SK-N-SH (cell line): Measurements from ENCODE around the gene ITGAV. TPM values are rescaled to one million over a fixed set of nuclear protein-coding genes. Genes with fewer than 3 reads are reported as not detected.

ENCODE experiments used
- CTCF ChIA-PET: fragments of 300-600, 350-600 bp; formaldehyde crosslinking; extraction: SDS; loops from one replicate; lab custom pipeline; 2021; lab: Yijun Ruan, JAX
- POLR2A ChIA-PET: fragments of 350-600 bp; sonication (Branson Sonifier 250); formaldehyde crosslinking; extraction: SDS; loops from one replicate; lab custom pipeline; 2020; ENCODE audit warnings: antibody characterized with exemption, inconsistent platforms; lab: Yijun Ruan, JAX
- DNase-seq: peaks from one replicate; pipeline ENCODE4 v3.0.0; 2012
- H2AFZ ChIP-seq: fragments of 200-600 bp; sonication (generic); 2 replicates; pipeline ENCODE4 v1.8.1; 2016; ENCODE audit warnings: antibody characterized with exemption, mild to moderate bottlenecking, low read depth
- H3F3A ChIP-seq: fragments of 200-600 bp; sonication (generic); replicated peaks from 2 replicates; pipeline ENCODE3; 2016; ENCODE audit warnings: antibody characterized with exemption, mild to moderate bottlenecking; ENCODE audit not compliant: insufficient read depth
- H3K27ac ChIP-seq, 2 experiments: fragments of 200-500 bp in 1 of 2; fragments of 200-600 bp in 1 of 2; sonication (Bioruptor generic) in 1 of 2; sonication (generic), shearing (Covaris generic) in 1 of 2; 2 replicates each; pipeline versions ENCODE4 v1.5.1 to v1.6.1; 2014 to 2016; ENCODE audit warnings: low read depth in 2 of 2, inconsistent platforms in 1 of 2, low read length in 1 of 2, mild to moderate bottlenecking in 1 of 2, mixed read lengths in 1 of 2
- H3K27me3 ChIP-seq: fragments of 200-600 bp; sonication (generic), shearing (Covaris generic); 2 replicates; pipeline ENCODE4 v1.6.1; 2016; ENCODE audit warnings: mixed run types; ENCODE audit not compliant: insufficient read depth
- H3K36me3 ChIP-seq, 2 experiments: fragments of 200-500 bp in 1 of 2; fragments of 200-600 bp in 1 of 2; sonication (Bioruptor generic) in 1 of 2; sonication (generic) in 1 of 2; replicated peaks in 1 of 2; 2 replicates each; pipeline versions ENCODE3 to v1.5.1; 2014 to 2016; ENCODE audit warnings: low read length in 1 of 2, mild to moderate bottlenecking in 1 of 2; ENCODE audit not compliant: insufficient read depth in 2 of 2, control insufficient read depth in 1 of 2
- H3K4me1 ChIP-seq, 2 experiments: fragments of 200-500 bp in 1 of 2; fragments of 200-600 bp in 1 of 2; sonication (Bioruptor generic) in 1 of 2; sonication (generic), shearing (Covaris generic) in 1 of 2; 2 replicates each; pipeline versions ENCODE4 v1.5.1 to v1.6.1; 2014 to 2016; ENCODE audit warnings: low read depth in 1 of 2, low read length in 1 of 2, mixed run types in 1 of 2; ENCODE audit not compliant: insufficient read depth in 2 of 2, control insufficient read depth in 1 of 2
- H3K4me2 ChIP-seq: fragments of 200-600 bp; sonication (generic), shearing (Covaris generic); 2 replicates; pipeline ENCODE4 v1.6.1; 2017; ENCODE audit warnings: mixed run types
- H3K4me3 ChIP-seq, 2 experiments: fragments of 200-500 bp in 1 of 2; fragments of 200-600 bp in 1 of 2; sonication (Bioruptor generic) in 1 of 2; sonication (generic), shearing (Covaris generic) in 1 of 2; 2 replicates each; pipeline versions ENCODE4 v1.5.1 to v1.8.1; 2014 to 2016; ENCODE audit warnings: low read depth in 2 of 2, inconsistent platforms in 1 of 2, low read length in 1 of 2, mild to moderate bottlenecking in 1 of 2, mixed read lengths in 1 of 2, moderate library complexity in 1 of 2
- H3K79me2 ChIP-seq: fragments of 200-600 bp; sonication (generic); 2 replicates; pipeline ENCODE4 v1.8.1; 2017; ENCODE audit warnings: mild to moderate bottlenecking; ENCODE audit not compliant: insufficient read depth
- H3K9ac ChIP-seq: fragments of 200-600 bp; sonication (generic); 2 replicates; pipeline ENCODE4 v1.6.1; 2017; ENCODE audit warnings: mixed run types
- H3K9me2 ChIP-seq: fragments of 200-600 bp; sonication (generic); 2 replicates; pipeline ENCODE4 v1.6.1; 2017; ENCODE audit warnings: mixed run types
- H3K9me3 ChIP-seq: fragments of 200-600 bp; sonication (generic); 2 replicates; pipeline ENCODE4 v1.6.1; 2017; ENCODE audit warnings: mixed run types, mild to moderate bottlenecking, moderate library complexity
- H4K20me1 ChIP-seq: fragments of 200-600 bp; sonication (generic); 2 replicates; pipeline ENCODE4 v1.6.1; 2017; ENCODE audit warnings: mild to moderate bottlenecking, mixed run types; ENCODE audit not compliant: insufficient read depth
- CHD2 ChIP-seq: fragments of 150-350 bp; IDR thresholded peaks from 2 replicates; pipeline ENCODE4 v1.6.1; 2018; ENCODE audit warnings: low read length; ENCODE audit not compliant: partially characterized antibody
- EZH2phosphoT487 ChIP-seq: fragments of 200-600 bp; sonication (generic); IDR thresholded peaks from 2 replicates; pipeline ENCODE4 v1.6.1; 2017; ENCODE audit warnings: low read depth, mixed run types, mild to moderate bottlenecking, antibody characterized with exemption, moderate library complexity, borderline replicate concordance
- FOSL2 ChIP-seq: IDR thresholded peaks from 2 replicates; pipeline ENCODE4 v1.4.0; 2012; ENCODE audit warnings: low read depth, mild to moderate bottlenecking, moderate library complexity, borderline replicate concordance
- FOXJ3 ChIP-seq: sonication (generic); formaldehyde crosslinking; IDR thresholded peaks from 2 replicates; pipeline ENCODE4 v1.5.1; 2020; ENCODE audit warnings: mild to moderate bottlenecking, missing genetic modification reagents
- FOXM1 ChIP-seq: IDR thresholded peaks from 2 replicates; pipeline ENCODE4 v1.4.0; 2012; ENCODE audit warnings: low read depth, mild to moderate bottlenecking
- MAX ChIP-seq: IDR thresholded peaks from 2 replicates; pipeline ENCODE4 v1.4.0; 2012; ENCODE audit warnings: low read depth
- MXI1 ChIP-seq: IDR thresholded peaks from 2 replicates; pipeline ENCODE4 v1.6.1; 2012; ENCODE audit warnings: mild to moderate bottlenecking, low read depth, low read length, improper control_type of control experiment
- NFIC ChIP-seq: IDR thresholded peaks from 2 replicates; pipeline ENCODE4 v1.4.0; 2012; ENCODE audit warnings: borderline replicate concordance
- NRF1 ChIP-seq: IDR thresholded peaks from 2 replicates; pipeline ENCODE4 v1.6.1; 2012; ENCODE audit warnings: low read depth, mild to moderate bottlenecking, low read length
- POLR2AphosphoS5 ChIP-seq: IDR thresholded peaks from 2 replicates; pipeline ENCODE4 v1.6.1; 2012; ENCODE audit warnings: low read depth, low read length
- RAD21 ChIP-seq: IDR thresholded peaks from 2 replicates; pipeline ENCODE4 v1.6.1; 2012; ENCODE audit warnings: mild to moderate bottlenecking, low read length
- RCOR1 ChIP-seq: fragments of 150-350 bp; IDR thresholded peaks from 2 replicates; pipeline ENCODE4 v1.6.1; 2017; ENCODE audit warnings: antibody characterized with exemption, low read length
- REST ChIP-seq: IDR thresholded peaks from 2 replicates; pipeline ENCODE4 v1.6.1; 2012; ENCODE audit warnings: mild to moderate bottlenecking, low read depth, low read length, moderate library complexity
- RXRA ChIP-seq: IDR thresholded peaks from 2 replicates; pipeline ENCODE4 v1.4.0; 2012; ENCODE audit warnings: low read depth, mild to moderate bottlenecking, borderline replicate concordance
- SIN3A ChIP-seq: IDR thresholded peaks from 2 replicates; pipeline ENCODE4 v1.6.1; 2012; ENCODE audit warnings: low read depth, mild to moderate bottlenecking, low read length, moderate library complexity, borderline replicate concordance
- SMC3 ChIP-seq: IDR thresholded peaks from 2 replicates; pipeline ENCODE4 v1.6.1; 2012; ENCODE audit warnings: low read depth, low read length, improper control_type of control experiment
- TCF12 ChIP-seq: IDR thresholded peaks from 2 replicates; pipeline ENCODE4 v1.4.0; 2012
- YY1 ChIP-seq: IDR thresholded peaks from 2 replicates; pipeline ENCODE4 v1.4.0; 2012; ENCODE audit warnings: low read depth, mild to moderate bottlenecking
- WGBS: methylation state at CpG from one replicate; pipeline ENCODE4 v1.1.6; 2017; ENCODE audit warnings: low lambda C conversion rate; 5-methylcytosine and 5-hydroxymethylcytosine counted together
- polyA plus RNA-seq, 3 experiments: library from polyadenylated mRNA; depleted of rRNA; stranded (reverse); fragments of >200 nt; gene quantifications; 2 replicates each; pipeline ENCODE4 v1.2.3, GENCODE V29; 2012
- TF ChIP-seq, protein P1 (sequence below): fragments of 200-600 bp; sonication (generic); IDR thresholded peaks from 2 replicates; pipeline ENCODE4 v1.6.1; 2017; ENCODE audit warnings: antibody characterized with exemption, mild to moderate bottlenecking, moderate library complexity
- TF ChIP-seq, protein P2 (sequence below): IDR thresholded peaks from 2 replicates; pipeline ENCODE4 v1.4.0; 2012; ENCODE audit warnings: low read depth, borderline replicate concordance

The ITGAV gene
- polyA plus RNA-seq, 1 of the 3 experiments (the other 2 are of a cell fraction), result 24.3 TPM

- no peak for TF ChIP-seq MAX
- no peak for TF ChIP-seq NRF1
- peak; percentile 75 for TF ChIP-seq RCOR1
- TF ChIP-seq CHD2, result peak; percentile 54
- no peak for TF ChIP-seq POLR2AphosphoS5
- no peak for TF ChIP-seq TCF12
- no peak for TF ChIP-seq FOSL2
- TF ChIP-seq MXI1, result no peak
- TF ChIP-seq RXRA, result no peak
- TF ChIP-seq FOXM1, result no peak
- TF ChIP-seq EZH2phosphoT487, result no peak
- no peak for TF ChIP-seq RAD21
- TF ChIP-seq REST, result no peak
- TF ChIP-seq NFIC, result no peak
- TF ChIP-seq FOXJ3 (CRISPR knock-in tag), result no peak
These were observed 74.7 kb downstream of the ITGAV start (continued) for GRCh38 chr2:186664385-186665043.

DNA sequence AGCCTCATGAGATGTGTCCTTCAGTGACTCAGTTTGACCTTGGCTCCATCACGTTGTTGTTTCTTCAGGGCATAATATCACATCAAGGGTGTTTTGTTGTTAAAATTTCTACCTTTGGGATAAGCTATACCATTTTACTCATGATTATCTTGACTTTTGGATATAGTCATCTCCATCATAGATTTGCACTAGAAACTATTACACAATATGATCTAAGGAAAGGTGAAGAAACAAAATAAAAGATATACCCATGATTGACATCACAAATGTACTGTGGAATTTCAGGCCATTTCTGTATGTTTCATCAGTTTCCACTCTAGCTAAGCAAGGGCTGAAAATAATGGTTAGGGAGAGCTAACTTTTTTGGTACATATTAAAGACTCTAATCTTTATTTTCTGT is 79.3 kb downstream of the ITGAV start:
- no peak for DNase-seq
- Histone ChIP-seq H3K27me3 (no peaks in the 10 kb centered on the region), H3K4me2 (no peak overlapping the region), H3K9ac (no peak overlapping the region), H3K36me3 (peaks cover 85 to 96% of the 10 kb centered on the region in 2 experiments), H3K4me1 (peaks cover 0 to 3% of the 10 kb centered on the region in 2 experiments; a peak in 1 of 4 replicates), H3F3A (no peaks in the 10 kb centered on the region), H3K9me2 (no peaks in the 10 kb centered on the region), H4K20me1 (no peaks in the 10 kb centered on the region), H3K9me3 (no peaks in the 10 kb centered on the region), H3K27ac (no peak overlapping the region), H2AFZ (no peak overlapping the region), H3K4me3 (no peak overlapping the region), H3K79me2 (no peaks in the 10 kb centered on the region)
- CTCF ChIA-PET, result interaction anchor here (1.1 to 2.7 kb wide), 2 partner anchors 11 to 28 kb away, joined by 3 to 13 read pairs; no protein-coding TSS in a partner anchor
- WGBS, result 89% methylated on average over 1 of the region's 1 CpG
- POLR2A ChIA-PET, result no interaction called here
- TF ChIP-seq YY1 (no peak), MAX (no peak), MXI1 (no peak), RCOR1 (no peak), SMC3 (no peak), SIN3A (no peak), NRF1 (no peak)
- TF ChIP-seq, protein P1, sequence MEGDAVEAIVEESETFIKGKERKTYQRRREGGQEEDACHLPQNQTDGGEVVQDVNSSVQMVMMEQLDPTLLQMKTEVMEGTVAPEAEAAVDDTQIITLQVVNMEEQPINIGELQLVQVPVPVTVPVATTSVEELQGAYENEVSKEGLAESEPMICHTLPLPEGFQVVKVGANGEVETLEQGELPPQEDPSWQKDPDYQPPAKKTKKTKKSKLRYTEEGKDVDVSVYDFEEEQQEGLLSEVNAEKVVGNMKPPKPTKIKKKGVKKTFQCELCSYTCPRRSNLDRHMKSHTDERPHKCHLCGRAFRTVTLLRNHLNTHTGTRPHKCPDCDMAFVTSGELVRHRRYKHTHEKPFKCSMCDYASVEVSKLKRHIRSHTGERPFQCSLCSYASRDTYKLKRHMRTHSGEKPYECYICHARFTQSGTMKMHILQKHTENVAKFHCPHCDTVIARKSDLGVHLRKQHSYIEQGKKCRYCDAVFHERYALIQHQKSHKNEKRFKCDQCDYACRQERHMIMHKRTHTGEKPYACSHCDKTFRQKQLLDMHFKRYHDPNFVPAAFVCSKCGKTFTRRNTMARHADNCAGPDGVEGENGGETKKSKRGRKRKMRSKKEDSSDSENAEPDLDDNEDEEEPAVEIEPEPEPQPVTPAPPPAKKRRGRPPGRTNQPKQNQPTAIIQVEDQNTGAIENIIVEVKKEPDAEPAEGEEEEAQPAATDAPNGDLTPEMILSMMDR, result no peak
- TF ChIP-seq, protein P2, sequence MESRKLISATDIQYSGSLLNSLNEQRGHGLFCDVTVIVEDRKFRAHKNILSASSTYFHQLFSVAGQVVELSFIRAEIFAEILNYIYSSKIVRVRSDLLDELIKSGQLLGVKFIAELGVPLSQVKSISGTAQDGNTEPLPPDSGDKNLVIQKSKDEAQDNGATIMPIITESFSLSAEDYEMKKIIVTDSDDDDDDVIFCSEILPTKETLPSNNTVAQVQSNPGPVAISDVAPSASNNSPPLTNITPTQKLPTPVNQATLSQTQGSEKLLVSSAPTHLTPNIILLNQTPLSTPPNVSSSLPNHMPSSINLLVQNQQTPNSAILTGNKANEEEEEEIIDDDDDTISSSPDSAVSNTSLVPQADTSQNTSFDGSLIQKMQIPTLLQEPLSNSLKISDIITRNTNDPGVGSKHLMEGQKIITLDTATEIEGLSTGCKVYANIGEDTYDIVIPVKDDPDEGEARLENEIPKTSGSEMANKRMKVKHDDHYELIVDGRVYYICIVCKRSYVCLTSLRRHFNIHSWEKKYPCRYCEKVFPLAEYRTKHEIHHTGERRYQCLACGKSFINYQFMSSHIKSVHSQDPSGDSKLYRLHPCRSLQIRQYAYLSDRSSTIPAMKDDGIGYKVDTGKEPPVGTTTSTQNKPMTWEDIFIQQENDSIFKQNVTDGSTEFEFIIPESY, result no peak
